Pancreas (tissue), 10 donors: ENCODE data around the gene SEMA4D. TPM values are rescaled to one million over a fixed set of nuclear protein-coding genes. Genes with fewer than 3 reads are reported as not detected.
A peak's percentile ranks its signal among the peaks of the same experiment; 100 is the strongest.

ENCODE experiments used
- ATAC-seq, 4 donors: fragments of 200-7000 bp; cut with Tn5 transposase; one replicate each; pipeline versions ENCODE4 v1.8.0 to v1.9.1; 2020; ENCODE audit warnings: mild to moderate bottlenecking in 4 of 4, moderate library complexity in 4 of 4
- DNase-seq, 6 donors: peaks; one replicate each; pipeline ENCODE4 v3.0.0-alpha.2; 2020
- FAIRE-seq: peaks from 2 replicates; lab custom pipeline; 2012; peaks lifted over from hg19 to GRCh38; lab: Jason Lieb, UNC
- H3K27ac ChIP-seq, 4 donors: fragments of 200-600 bp; sonication (generic); 1 replicate in 3 of 4; 2 replicates in 1 of 4; pipeline versions ENCODE4 v1.5.0 to v1.8.0; 2020
- H3K27me3 ChIP-seq, 4 donors: fragments of 200-600 bp; one replicate each; pipeline ENCODE4 v1.8.0; 2021
- H3K36me3 ChIP-seq, 3 donors: fragments of 200-600 bp; sonication (generic) in 1 of 3; one replicate each; pipeline versions ENCODE4 v1.5.0 to v1.8.0; 2020 to 2021
- H3K4me1 ChIP-seq, 3 donors: fragments of 200-600 bp; one replicate each; pipeline ENCODE4 v1.8.0; 2021
- H3K4me3 ChIP-seq, 4 donors: fragments of 200-600 bp; sonication (generic) in 2 of 4; one replicate each; pipeline versions ENCODE4 v1.5.0 to v1.8.0; 2020 to 2021
- H3K9me3 ChIP-seq, 4 donors: fragments of 200-600 bp; one replicate each; pipeline ENCODE4 v1.8.0; 2021
- CTCF ChIP-seq, 4 donors: fragments of 200-600 bp; sonication (generic) in 3 of 4; IDR thresholded peaks; one replicate each; pipeline versions ENCODE4 v1.5.0 to v1.8.0; 2021; ENCODE audit warnings: antibody characterized with exemption in 4 of 4
- WGBS, 2 donors: extraction: QIAGEN DNeasy Blood & Tissue Kit; methylation state at CpG; one replicate each; pipeline ENCODE4 v1.1.7; 2013; 5-methylcytosine and 5-hydroxymethylcytosine counted together
- intact Hi-C, 3 donors: fragments of 100-400 bp; cut with DNase I; formaldehyde crosslinking; loops; one replicate each; pipeline versions ENCODE4 v1.11.1 to v1.14.2; 2022
- polyA plus RNA-seq, 2 donors: library from polyadenylated mRNA; stranded (reverse); fragments of 200-250 nt; gene quantifications; one replicate each; pipeline ENCODE4 v1.2.3, GENCODE V29; 2013
- total RNA-seq, 6 donors: library from RNA; stranded (reverse); fragmentation: NEBNext Ultra II Directional in 4 of 6; extraction: Animal tissue kit (Norgen Biotek cat#: 25700) in 4 of 6; gene quantifications; one replicate each; pipeline versions ENCODE4 v1.2.1 to v1.2.4, GENCODE V29; 2021 to 2023
- donor health status: healthy with polysubstance abuse.
- donor health status: DM: no; HTN: no; CAD: no; lungs with moderate emphysema.
- donor health status: DM: no; HTN: no; CAD: no.
- donor health status: control.
- donor health status: control.
- donor health status: Bipolar disorder and iron deficiency.
- donor health status: DM: yes; HTN: yes; CAD: no.
- donor health status: DM: no; HTN: no; CAD: no.
- donor health status: DM: no; HTN: no; CAD: no.
- donor health status: DM: yes; HTN: yes; CAD: no.

Gene SEMA4D
- total and polyA plus RNA-seq, 8 donors, result 7.1 to 29.7 (median 12.9) TPM

GRCh38 chr9:89370593-89370992 is 127.3 kb downstream of the SEMA4D start:
- Histone ChIP-seq H3K4me1 (no peaks in the 10 kb centered on the region), H3K9me3 (no peaks in the 10 kb centered on the region), H3K27me3 (no peaks in the 10 kb centered on the region), H3K36me3 (no peaks in the 10 kb centered on the region), H3K27ac (no peak overlapping the region), H3K4me3 (no peak overlapping the region)
- DNase-seq (peak in 1 of 6 donors; percentile 44), FAIRE-seq (no peak), ATAC-seq (no peak)
- 95 to 96% methylated on average over 6 of the region's 6 CpGs for WGBS, 2 donors
- intact Hi-C loops, result no loop called here
- no peak for TF ChIP-seq CTCF (IDR thresholded peaks at IDR 0.05)

GRCh38 chr9:89368978-89369377 is 128.9 kb downstream of the SEMA4D start:
- Histone ChIP-seq H3K36me3 (no peaks in the 10 kb centered on the region), H3K4me3 (no peak overlapping the region), H3K27ac (no peak overlapping the region), H3K9me3 (no peaks in the 10 kb centered on the region), H3K4me1 (no peaks in the 10 kb centered on the region), H3K27me3 (no peaks in the 10 kb centered on the region)
- intact Hi-C loops, result no loop called here
- DNase-seq (peak in 1 of 6 donors; percentile 1), FAIRE-seq (no peak), ATAC-seq (no peak)
- 75 to 80% methylated on average over 8 of the region's 8 CpGs for WGBS, 2 donors
- no peak for TF ChIP-seq CTCF (IDR thresholded peaks at IDR 0.05)

GRCh38 chr9:89368550-89368949 is 129.4 kb downstream of the SEMA4D start:
- Histone ChIP-seq H3K4me3 (no peak overlapping the region), H3K4me1 (no peaks in the 10 kb centered on the region), H3K9me3 (no peaks in the 10 kb centered on the region), H3K27me3 (no peaks in the 10 kb centered on the region), H3K27ac (no peak overlapping the region), H3K36me3 (no peaks in the 10 kb centered on the region)
- DNase-seq (peak in 1 of 6 donors; percentile 3), FAIRE-seq (no peak), ATAC-seq (no peak)
- intact Hi-C loops, result no loop called here
- 80 to 82% methylated on average over 7 of the region's 7 CpGs for WGBS, 2 donors
- no peak for TF ChIP-seq CTCF (IDR thresholded peaks at IDR 0.05)

GRCh38 chr9:89367726-89368437 is 130.0 kb downstream of the SEMA4D start:
- Histone ChIP-seq H3K9me3 (no peaks in the 10 kb centered on the region), H3K4me3 (no peak overlapping the region), H3K36me3 (no peaks in the 10 kb centered on the region), H3K27ac (no peak overlapping the region), H3K27me3 (no peaks in the 10 kb centered on the region), H3K4me1 (no peaks in the 10 kb centered on the region)
- no peak for TF ChIP-seq CTCF (IDR thresholded peaks at IDR 0.05)
- WGBS, 2 donors, result 84 to 87% methylated on average over 14 of the region's 14 CpGs
- DNase-seq, result peak in 3 of 6 donors; percentile 23 to 59 (median 45)
- intact Hi-C loops, result no loop called here
- FAIRE-seq, result no peak
- no peak for ATAC-seq

DNA sequence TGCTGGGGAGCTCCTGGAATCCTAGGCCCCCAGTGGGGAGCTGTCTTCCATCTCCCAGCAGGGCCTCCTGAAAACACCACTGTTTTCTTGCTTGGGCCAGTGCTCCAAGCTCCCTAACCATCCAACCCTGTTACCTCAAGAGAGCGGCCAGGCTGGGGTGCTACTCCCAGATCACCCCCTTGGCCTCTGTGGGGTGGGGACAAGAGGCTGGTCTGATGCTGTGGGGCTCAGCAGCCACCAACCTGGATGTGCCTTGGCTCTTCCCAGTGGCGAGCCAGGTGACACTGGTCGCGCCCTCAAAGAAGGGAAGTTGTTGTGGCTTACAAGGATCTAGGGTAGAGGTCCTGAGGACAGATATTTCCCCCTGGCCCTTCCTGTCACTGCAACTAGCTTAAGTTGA is 130.6 kb downstream of the SEMA4D start:
- Histone ChIP-seq H3K4me3 (no peak overlapping the region), H3K9me3 (no peaks in the 10 kb centered on the region), H3K36me3 (peaks cover 0 to 3% (median 0%) of the 10 kb centered on the region in 3 donors), H3K27ac (no peak overlapping the region), H3K27me3 (no peaks in the 10 kb centered on the region), H3K4me1 (no peaks in the 10 kb centered on the region)
- ATAC-seq, result no peak
- intact Hi-C loops, result no loop called here
- DNase-seq, result peak in 1 of 6 donors; percentile 34
- WGBS, 2 donors, result 93 to 97% methylated on average over 4 of the region's 4 CpGs
- TF ChIP-seq CTCF (IDR thresholded peaks at IDR 0.05), result no peak
- FAIRE-seq, result no peak
